ENCODE results near the gene ANKLE1.

Gene ANKLE1

GRCh38 chr19:17325881-17326594 is 44.3 kb downstream of the ANKLE1 start:
- no peak for DNase-seq (ENCODE audit: low read depth in 2 of 2, low spot score in 1 of 2)

GRCh38 chr19:17326595-17326966 is 44.9 kb downstream of the ANKLE1 start:
- DNase-seq (ENCODE audit: low read depth in 2 of 2, low spot score in 1 of 2): no peak

GRCh38 chr19:17327068-17327653 is 45.5 kb downstream of the ANKLE1 start:
- DNase-seq (ENCODE audit: low read depth in 2 of 2, low spot score in 1 of 2): no peak

- DNase-seq (ENCODE audit: low read depth in 2 of 2, low spot score in 1 of 2): no peak
Measured at GRCh38 chr19:17327654-17328516, 46.2 kb downstream of the ANKLE1 start.

DNA sequence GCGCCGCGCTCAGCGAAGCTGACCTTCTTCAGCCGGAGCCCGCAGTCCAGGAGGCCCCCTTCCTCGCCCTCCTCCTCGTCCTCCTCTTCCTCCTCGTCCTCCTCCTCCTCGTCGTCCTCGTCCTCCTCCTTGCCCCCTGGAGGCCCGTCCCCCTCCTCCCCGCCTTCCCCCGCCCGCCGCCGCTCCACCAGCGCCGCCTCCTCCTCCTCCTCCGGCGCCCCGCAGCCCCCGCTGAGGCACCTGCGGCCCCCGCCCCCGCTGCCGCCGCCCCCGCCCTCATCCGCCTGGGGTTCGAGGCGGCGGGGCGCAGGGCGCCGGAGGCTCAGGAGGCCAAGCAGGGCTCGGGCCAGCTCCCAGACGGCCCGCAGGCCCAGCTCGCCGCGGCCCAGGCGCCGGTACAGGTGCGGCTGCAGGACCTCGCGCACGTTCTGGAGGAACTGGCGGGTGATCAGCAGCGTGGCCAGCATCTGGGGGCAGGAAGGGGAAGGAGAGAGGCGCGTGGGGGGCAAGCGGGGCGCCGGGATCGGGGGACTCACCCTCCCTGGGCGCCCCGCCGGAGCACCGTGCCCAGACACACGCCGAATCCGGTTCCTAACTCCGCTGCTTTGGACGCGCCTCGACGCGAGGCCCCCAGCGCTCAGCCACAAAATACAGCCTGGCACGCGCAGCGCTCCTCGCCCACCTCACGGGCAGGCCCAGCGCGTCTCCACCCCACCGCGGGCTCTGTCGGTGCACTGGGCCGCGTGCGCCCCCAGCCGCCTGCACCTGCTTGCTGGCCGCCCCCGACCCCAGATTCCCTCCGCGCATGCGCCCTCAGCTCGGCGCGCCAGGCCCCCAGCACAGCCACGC is 47.0 kb downstream of the ANKLE1 start:
- DNase-seq (ENCODE audit: low read depth in 2 of 2, low spot score in 1 of 2): no peak

GRCh38 chr19:17329366-17330261 is 47.9 kb downstream of the ANKLE1 start:
- DNase-seq (ENCODE audit: low read depth in 2 of 2, low spot score in 1 of 2): no peak

- no peak for DNase-seq (ENCODE audit: low read depth in 2 of 2, low spot score in 1 of 2)
Measured at GRCh38 chr19:17330262-17331044, 48.8 kb downstream of the ANKLE1 start.

DNA sequence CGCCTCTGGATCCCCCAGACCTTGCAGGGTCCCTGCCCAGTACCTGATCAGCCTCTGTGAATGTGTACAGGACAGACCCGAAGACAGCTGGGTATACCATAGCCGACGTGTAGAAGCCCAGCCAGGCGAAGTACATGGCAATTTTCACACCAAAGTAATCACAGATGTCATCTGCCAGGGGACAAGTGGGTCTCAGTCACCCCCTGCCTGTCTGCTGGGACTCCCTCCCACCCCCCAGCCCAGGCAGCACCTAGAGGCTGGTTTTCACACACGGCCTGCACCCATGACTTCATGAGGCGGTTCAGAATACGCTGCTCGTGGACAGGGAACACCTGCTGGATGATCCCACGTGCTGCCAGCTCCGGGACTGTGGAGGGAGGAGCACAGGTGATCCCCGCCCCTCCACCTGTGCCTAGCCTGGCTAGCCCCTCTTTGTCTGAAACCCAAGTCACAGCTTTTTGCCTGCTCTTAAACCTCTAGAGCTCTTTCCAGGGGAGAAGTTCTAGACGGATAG is 49.4 kb downstream of the ANKLE1 start:
- no peak for DNase-seq (ENCODE audit: low read depth in 2 of 2, low spot score in 1 of 2)

DNA sequence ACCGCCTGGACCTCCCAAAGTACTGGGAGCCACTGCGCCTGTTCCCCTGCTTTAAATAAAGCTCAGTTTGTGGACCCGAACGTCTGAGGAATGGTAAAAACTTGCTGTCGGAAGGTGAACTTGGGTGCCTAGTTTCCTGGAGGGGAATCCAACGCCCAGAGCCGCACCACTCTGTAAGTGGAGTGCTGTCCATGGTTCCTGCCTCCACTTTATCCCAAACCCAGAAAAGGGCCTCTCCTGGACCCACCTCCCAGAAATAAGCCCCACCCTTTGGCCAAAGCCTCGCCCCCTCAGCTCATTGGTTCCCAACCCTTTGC is 50.6 kb downstream of the ANKLE1 start:
- DNase-seq (ENCODE audit: low read depth in 2 of 2, low spot score in 1 of 2): no peak

DNA sequence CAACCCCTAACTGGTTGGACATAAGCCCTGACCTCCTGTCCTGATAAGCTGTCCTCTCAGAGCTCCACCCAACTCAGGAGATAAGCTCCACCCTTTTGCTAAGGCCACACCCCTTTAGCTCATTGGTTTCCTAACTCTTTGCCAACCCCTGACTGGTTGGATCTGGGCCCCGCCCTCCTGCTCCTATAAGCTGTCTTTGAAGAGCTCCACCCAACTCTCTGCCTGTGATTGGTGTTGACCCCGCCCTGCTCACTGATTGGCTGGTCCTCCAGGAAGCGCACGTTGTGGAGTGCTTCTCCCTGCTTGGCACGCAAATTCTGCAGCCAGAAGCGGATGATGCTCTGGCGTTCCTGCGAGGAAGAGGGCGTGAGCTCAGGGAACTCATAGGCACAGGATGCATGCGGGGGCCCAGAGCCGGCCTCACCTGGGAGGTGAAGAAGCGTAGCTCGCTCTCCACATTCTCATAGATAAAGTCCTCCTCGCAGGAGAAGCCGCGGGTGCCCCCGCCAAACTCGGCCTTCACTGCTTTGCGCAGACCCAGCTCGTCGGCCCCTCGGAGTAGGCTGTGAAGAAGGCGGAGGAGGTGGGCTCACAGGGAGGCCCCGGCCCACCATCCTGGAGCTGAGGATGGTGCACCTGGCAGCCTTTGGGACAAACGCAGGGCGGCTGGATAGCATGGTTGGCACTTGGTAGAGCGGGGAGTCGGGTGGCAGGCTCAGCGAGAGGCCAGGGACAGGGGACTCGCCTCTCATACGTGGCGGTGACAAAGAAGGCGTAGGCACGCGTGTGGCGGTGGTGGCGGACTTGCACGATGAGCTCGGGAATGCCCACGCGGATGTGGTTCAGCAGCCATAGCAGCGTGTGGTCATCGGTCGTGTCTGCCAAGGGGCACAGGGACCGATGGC is 51.2 kb downstream of the ANKLE1 start:
- DNase-seq (ENCODE audit: low read depth in 2 of 2, low spot score in 1 of 2): no peak

DNA sequence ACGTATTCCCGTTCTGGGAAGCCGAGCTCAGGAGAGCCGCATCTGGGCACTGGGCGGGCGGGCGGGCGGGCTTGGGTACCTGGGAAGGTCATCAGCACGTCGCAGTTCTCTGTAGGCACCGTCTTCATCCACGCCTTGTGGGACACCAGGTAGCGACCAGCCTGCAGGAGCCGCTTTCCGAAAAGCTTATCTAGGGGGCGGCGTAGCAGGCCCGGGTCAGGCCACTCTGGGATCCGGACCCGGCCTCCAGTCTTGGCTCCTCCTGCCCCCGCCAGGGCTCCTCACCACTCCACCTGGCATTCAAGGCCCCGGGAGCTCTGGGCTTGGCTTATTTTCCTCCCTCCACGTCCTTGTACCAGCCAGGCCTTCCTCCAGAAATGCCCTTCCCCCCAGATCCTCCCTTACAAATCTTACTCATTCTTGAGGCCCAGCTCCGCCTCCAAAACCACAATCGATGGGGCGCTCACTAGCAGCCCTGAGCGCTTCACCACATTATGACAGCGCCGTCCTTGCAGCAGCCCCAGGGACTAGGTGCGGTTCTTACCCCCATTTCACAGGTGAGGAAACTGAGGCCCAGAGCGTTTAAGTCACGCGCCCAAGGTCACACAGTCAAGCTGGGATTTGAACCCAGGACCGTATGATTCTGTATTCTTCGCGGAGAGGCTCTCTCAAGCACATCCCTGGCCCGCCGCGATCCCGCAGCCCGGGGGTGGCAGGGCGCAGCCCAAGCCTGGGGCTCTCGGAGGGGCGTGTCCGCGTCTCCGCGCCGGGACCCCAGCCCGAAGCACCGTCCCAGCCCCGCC is 52.1 kb downstream of the ANKLE1 start:
- peak in 1 of 2 donors; percentile 49 for DNase-seq (ENCODE audit: low read depth in 2 of 2, low spot score in 1 of 2)

DNA sequence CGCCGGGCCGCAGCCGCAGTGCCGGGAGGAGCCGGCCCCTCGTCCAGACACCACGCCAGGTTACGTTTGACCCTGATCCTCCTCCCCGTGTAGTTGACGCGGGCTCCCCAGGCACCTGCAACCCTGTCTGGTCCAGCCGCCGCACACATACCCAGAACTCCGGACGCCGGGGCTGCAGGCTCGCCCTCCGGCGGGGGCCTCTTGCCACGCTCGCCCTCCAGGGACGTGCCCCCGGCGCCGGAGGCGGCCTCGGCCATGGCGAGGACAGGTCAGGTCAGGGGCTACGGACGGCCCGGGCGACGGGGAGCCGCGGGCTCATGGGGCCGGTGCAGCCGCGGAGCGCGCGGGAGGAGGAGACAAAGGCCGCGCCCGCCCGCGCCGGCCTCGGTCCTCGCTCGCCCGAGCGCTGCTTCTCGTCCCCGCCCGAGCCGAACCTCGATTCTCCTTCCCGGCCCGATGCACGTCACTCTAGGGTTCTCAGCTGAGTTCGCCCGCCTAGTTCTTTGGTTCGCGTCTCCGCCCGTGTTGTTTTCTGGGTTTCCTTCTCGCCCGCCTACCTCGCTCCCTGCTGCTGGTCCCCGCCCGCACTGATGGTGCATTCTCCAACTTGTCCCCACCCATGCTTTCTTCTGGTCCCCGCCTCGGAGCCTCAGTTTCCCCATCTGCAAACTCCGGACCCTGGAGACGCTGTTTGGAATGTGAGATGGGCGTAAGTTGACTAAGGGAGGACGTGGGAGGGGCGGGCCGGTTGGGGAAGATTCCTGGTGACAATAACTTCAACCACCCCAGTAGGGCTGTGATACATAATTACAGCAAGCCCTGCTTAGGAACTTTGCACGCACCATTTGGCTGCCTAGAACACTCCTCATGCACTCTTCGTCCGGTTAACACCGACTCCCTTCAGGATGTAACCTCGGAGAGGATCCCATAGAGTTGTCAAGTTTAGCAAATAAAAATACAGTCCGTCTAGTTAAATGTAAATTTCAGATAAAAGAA is 53.0 kb downstream of the ANKLE1 start, which contains the start of gene ANO8:
Gene ANO8, minus strand, starts transcription at position 442 of the 996 bp plus-strand sequence. Its CDS starts 185 bp downstream, at position 257.
- peak; percentile 88 to 91 for DNase-seq (ENCODE audit: low read depth in 2 of 2, low spot score in 1 of 2)

DNA sequence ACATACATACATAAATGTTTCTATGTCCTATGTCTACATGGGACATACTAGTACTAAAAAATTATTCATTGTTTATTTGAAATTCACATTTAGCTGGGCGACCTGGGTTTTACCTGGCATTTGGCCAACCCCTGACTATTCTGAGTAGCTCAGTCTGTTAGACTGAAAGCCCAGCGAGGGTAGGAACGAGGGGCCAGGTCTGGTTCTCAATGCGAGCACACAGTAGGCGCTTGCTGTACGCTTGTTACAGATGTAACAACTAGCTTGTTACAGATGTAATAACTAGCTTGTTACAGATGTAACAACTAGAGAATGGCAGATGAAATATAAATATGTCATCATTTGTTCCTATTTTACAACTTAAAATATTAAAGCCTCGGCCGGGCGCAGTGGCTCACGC is 53.9 kb downstream of the ANKLE1 start:
- DNase-seq (ENCODE audit: low read depth in 2 of 2, low spot score in 1 of 2): no peak
